HG03039 (cell line): Measurements from ENCODE around the gene WASHC3.
A peak's percentile ranks its signal among the peaks of the same experiment; 100 is the strongest.
"Not testable (repeated sequence)": the region's sequence is repeated elsewhere in the genome, so short reads cannot be mapped to it uniquely, and the experiment has no call there.

Experiments used
- ATAC-seq: cut with Tn5 transposase; IDR thresholded peaks from one replicate; pipeline ENCODE4 v1.9.1; 2021; ENCODE audit warnings: mild to moderate bottlenecking, moderate library complexity; ENCODE audit not compliant: unreplicated experiment

The WASHC3 gene, protein sequence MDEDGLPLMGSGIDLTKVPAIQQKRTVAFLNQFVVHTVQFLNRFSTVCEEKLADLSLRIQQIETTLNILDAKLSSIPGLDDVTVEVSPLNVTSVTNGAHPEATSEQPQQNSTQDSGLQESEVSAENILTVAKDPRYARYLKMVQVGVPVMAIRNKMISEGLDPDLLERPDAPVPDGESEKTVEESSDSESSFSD

DNA sequence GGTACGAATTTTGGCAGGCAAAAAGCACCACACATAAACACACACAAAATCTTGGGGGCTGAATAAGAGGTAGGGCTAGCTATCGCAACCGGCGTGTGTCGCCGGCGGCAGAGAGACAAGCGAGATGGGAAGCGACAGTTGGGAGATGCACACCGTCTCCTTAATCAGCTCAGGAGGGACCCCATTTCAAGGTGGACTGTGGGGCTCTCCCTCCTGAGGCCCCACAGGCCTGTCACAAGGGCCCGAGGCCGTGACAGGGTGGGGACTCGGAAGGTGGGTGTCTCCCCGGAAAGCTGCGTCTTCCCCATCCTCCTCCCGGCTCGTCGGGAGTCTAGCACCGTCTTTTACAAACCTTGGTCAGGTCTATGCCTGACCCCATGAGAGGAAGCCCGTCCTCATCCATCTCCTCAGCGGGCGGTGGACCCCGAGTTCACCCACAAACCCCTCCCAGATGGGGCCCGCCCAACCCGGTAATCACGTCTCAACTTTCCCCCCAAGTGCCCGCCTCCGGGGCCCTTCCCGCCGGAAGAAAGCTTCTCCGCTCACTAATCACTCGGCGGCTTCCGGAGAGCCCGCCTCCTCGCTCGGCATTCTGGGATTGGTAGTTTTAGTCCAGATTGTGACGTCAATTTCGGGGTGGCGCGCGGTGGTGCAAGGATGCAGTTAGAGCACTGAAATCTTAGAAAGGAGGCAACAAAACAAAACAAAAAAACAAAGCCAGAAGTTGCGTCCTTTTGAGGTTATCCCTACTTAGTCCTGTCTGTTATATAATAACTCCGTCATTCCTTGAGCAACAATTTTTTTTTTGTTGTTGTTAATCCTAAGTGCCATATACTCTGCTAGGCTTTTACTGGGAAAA, at the start of gene WASHC3:
TSS of gene WASHC3 (minus strand) at position 432 of the 859 bp plus-strand sequence. CDS start at position 403, 29 bp downstream.
- ATAC-seq = peak; percentile 90

DNA sequence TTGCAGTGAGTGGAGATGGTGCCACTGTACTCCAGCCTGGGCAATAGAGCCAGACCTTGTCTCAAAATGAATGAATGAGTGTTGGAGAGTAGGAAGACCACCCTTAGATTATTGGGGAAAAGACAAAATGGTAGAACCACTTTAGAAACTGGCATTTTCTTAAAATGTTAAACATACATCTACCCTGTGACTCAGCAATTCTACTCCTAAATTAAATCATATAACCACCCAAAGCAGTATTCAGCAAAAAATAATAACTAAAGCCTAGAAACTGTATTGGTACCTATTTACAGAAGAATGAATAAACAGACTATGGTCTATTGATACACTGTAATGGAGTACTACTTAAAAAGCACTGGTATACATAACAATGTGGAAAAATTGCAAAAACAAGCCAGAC, 49.0 kb upstream of the WASHC3 start:
- ATAC-seq = no peak

DNA sequence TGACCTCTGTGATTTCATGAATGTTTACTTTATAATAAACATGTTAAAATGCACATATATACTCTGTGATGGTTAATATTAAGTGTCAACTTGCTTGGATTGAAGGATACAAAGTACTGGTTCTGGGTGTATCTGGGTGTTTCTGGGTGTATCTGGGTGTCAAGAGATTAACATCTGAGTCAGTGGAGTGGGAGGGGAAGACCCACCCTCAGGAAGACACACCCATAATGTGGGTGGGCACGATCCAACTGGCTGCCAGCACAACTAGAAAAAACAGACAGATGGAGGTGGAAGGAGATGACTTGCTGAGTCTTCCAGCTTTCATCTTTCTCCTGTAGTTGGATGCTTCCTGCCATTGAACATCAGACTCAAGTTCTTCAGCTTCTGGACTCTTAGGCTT, 46.2 kb upstream of the WASHC3 start:
- ATAC-seq = no peak

DNA sequence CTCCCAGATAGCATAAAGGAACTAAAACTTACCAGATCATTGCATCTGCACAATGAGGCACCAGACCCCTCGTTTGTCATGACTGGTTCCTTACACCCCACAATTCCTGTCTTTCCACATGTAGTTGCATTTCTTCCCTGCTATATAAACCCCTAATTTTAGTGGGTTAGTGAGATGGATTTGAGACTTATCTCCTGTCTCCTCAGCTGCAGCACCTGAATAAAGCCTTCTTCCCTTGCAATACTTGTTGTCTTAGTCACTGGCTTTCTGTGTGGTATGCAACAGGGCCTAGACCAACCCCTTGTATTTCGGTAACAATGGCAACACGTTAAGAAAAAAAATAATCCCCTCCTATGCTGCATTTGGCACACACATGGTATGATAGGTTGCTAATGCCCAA, 45.1 kb upstream of the WASHC3 start:
- no peak for ATAC-seq

DNA sequence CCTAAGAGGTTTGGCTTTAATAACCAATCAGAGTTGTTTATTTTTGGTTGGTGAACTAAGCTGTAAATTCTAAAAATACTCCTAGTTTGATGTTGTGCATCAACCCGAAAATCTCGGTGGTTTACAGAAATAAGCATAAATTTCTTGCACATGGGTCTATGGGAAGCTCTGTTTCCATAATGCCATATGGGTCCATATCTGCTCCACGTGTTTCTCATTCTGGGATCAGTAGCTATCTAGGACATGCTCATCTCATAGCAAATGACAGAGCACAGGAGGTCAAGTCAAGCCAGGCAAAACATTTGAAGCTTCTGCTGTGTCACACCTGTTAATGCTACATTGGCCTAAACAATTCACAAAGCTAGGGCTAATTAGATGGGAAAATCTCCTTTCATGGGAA, 35.1 kb upstream of the WASHC3 start:
- no peak for ATAC-seq

DNA sequence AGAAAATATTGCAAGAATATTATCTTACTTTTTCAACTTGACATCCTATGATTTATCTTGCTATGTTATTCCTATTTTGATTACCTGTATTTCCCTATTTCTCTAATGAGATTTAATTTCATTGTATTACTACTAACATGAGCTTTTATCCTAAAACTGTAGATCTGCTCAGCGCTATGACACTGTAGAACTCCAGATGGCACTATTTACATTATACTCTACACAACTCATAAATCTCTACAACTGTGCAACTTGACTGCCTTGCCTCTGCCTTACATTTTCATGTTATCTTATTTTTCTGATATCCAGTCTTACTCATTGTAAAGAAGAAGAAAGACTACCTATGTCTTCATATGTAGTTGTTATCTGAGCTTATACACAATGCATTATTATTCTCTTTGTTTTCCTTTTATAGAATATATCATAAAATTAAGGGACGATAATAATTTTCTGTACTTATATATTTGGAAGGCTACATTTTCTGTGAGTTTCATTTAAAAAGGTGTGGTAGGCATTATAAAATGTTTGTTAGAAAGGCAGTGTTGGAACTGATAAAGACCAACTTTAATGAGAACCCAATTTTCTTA, 34.0 kb upstream of the WASHC3 start:
- ATAC-seq = no peak

DNA sequence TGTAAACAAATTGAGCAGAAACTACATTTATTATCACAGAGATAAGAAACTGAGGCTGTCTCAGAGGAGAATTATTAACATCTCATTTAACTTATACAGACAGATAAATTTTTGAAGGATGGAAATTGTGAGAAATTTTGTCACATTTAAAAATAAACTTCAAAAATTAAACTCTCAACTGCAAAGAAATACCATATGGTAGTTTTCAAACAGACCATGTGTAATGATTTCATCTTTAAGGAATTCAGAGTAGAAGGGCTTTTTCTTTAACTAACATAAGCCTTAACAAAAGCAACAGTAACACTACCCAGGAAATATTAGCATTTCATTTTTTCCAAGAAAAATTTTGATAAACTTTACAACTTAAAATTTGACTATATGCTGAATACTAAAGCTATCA, 31.5 kb upstream of the WASHC3 start:
- ATAC-seq = no peak

DNA sequence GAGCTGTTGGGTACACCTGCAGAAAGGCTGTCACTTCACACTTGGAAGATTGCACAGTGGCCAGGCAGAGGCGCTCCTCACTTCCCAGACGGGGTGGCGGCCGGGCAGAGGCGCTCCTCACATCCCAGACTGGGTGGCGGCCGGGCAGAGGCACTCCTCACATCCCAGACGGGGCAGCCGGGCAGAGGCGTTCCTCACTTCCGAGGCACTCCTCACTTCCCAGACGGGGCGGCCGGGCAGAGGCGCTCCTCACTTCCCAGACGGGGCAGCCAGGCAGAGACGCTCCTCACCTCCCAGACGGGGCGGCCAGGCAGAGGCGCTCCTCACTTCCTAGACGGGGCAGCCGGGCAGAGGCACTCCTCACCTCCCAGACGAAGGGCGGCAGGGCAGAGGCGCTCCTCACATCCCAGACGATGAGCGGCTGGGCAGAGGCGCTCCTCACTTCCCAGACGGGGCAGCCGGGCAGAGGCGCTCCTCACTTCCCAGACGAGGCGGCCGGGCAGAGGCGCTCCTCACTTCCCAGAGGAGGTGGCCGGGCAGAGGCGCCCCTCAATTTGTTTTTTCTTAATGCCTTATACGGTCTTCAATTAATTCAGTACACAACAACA, 27.5 kb upstream of the WASHC3 start:
- ATAC-seq = not testable (repeated sequence)

DNA sequence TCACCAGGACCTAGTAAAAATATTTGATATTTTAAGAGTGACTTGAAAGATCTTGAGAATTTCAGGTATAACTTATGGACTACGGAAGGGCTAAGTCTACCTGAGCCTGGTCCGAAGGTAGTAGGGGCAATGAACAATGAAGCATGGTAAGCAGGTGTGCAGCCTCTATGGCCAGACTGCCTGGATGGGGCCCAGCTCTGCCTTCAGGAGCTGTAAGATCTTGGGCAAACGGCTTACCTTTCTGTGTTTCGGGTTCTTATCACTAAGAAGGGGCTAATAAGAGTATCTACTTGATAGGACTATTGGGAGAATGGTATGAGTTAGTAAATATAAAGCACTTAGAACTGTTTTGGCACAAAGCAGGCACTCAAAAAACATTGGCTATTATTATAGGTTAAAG, 19.1 kb upstream of the WASHC3 start:
- ATAC-seq = no peak

DNA sequence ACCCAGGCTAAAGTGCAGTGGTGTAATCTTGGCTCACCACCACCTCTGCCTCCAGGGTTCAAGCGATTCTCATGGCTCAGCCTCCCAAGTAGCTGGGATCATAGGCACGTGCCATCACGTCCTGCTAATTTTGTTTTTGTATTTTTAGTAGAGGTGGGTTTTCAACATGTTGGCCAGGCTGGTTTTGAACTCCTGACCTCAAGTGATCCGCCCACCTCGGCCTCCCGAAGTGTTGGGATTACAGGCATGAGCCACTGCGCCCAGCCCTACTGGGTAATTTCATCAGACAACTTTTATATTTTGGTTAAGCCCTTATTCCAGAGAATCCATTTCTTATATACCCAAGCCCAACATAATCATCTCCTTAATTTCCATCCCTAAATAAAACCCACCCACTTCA, 10.3 kb upstream of the WASHC3 start:
- not testable (repeated sequence) for ATAC-seq

DNA sequence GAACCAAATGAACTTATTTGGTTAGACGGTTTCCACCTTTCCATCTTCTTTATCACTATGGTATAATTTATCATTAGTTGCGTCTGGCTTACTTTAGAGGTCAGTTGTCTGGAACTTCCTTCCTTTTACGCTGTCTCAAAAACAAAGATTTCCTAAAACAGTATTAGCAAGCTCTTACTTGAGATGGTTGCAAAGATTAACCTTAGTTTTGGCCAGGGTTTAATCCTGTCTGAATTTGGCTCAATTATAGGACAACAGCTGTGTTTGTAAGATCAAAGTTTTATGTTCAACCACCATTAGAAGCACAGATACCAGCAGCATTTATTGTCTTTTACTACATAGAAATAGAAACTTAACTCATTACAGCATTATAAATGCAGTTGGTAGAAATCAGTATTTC, 7.9 kb upstream of the WASHC3 start:
- ATAC-seq = no peak

DNA sequence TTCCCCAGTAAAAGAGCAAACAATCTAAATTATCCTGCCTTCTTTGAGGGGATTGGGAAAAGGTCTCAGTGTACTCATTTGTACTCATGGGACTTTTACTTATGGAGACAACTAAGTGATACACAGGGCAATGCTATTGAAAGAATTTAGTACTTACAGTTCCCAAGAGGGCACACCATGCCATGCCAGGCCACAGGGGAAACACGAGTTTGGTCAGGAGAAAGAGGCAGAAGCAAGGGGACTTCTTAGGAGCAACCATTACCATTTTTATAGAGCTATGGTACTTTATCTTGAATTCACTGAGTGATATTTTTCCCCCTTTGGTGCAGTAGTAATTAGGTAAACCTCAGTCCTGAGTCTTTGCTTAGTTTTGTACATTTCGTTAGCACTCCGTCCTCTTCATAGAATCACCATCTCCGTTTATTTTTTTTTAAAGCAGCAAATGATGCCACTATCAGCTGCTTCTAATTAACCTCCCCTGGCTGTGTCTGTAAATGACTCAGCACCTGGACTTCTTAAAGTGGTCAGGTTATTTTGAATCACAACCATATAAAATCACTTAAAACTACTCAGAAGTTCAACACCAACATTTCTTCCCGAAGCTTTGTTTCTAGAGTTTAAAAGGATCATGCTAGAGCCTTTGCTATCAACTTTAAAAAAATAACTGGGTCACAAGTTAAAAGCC, 5.9 kb upstream of the WASHC3 start:
- ATAC-seq = no peak

DNA sequence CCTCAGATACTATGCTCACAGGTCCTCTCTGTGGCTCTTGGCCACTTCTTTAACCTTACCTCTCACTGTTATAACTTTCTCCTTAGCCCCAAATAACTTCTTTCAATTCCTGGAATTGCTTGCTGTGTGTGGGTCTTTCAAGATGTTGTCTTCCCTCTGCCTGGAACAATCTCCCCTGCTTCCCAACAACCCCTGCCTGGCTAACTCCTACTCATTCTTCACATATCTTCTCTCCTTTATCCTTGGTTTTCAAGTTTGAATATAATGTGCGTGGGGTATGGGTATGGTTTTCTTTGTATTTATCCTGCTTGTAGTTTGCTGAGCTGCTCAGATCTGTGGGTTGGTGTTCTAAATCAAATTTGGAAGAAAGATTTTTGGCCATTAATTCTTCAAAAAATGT, 2.7 kb upstream of the WASHC3 start:
- ATAC-seq = no peak

DNA sequence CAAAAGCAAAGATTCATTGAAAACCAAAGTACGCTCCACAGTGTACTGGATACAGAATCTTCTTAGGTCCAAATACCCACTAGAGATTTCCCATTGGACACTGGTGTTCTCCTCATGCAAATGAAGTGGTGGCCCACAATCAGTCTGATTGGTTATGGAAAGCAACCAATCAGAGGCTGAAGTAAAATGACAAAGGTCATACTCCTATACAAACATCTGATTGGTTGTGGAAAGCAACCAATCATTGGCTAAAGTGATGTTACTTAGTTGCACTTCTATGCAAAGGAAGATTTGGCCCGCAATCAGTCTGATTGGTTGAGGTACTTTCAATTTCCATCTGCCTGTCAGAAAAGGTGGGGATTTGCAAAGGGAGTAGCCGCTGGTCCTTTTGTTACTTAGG, 1.3 kb upstream of the WASHC3 start:
- no peak for ATAC-seq

DNA sequence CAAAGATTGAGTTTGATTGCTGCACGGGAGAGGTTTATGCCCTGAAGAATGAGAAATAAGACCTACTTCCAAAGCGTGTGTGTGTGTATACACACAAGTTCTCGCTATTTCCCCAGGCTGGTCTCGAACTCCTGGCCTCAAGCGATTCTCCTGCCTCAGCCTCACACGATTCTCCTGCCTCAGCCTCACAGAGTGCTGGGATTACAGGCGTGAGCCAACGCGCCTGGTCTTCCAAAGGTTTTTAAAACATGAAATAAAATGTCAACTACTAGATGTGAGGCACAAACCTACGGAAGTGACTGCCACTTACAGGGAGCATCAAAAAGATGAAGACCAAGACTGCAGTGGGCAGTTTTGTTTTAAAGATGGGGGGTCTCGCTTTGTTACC, 622 bp upstream of the WASHC3 start:
- ATAC-seq = no peak

DNA sequence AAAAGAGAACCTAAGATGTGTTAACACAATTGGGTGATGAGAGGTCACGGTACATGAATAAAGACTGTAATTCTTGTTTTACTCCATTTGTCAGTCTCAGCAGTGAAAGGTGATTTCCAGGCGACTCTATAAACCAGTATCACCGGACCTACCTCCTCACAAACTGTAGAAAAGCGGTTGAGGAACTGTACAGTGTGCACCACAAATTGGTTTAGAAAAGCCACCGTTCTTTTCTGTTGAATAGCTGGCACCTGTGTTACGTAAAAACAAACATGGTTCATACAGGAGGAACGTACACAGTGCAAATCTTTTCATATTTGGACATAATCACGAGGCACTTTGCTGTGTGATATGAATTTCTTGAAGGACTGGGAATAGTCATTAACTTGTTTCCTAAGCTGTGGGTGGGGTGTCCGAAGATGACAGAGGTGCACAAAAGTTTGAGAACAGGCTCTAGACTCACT, 663 bp downstream of the WASHC3 start:
- ATAC-seq = no peak

DNA sequence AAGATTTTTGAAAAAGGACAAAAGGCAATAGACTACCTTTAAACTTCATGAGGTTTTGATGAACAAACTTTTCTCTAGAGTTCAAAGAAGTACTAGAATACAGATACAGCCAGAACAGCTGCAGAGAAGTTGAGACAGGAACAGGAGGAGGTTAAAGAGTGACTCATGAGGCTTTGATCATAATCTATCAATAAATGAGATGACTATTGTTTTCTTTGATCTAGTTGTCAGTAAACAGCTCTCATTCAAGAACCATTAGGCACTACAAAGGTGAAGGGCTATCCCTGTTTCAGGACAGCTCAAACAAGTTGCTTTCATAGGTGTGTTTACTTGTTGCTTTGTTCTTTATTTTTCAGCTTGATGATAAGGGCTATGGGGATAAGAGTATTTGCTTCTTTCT, 2.4 kb downstream of the WASHC3 start:
- ATAC-seq = no peak

DNA sequence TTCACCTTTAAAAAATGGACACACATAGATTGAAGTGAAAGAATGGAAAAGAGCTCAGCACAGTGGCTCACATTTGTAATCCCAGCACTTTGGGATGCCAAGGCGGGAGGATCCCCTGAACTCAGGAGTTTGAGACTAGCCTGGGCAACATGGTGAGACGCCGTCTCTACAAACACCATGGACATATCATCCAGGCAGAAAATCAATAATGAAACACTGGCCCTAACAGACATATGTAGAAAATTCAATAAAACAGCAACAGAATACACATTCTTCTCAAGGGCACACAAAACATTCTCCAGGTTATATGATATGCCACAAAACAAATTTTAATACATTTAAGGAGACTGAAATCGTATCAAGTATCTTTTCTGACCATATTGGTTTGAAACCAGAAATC, 7.4 kb downstream of the WASHC3 start:
- no peak for ATAC-seq

DNA sequence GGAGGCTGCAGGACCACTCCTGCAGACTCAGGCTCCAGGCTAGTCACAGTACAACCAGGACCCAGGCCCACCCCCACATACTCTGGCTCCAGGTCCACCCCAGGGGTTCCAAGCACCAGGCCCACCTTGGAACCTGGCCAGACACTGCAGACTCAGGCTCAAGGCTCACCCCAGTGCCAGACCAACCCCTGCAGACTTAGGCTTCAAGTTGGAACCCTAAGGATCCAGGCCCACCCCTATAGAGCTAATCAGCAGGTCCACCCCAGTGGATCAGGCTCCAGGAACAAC, 8.8 kb downstream of the WASHC3 start:
- no peak for ATAC-seq

DNA sequence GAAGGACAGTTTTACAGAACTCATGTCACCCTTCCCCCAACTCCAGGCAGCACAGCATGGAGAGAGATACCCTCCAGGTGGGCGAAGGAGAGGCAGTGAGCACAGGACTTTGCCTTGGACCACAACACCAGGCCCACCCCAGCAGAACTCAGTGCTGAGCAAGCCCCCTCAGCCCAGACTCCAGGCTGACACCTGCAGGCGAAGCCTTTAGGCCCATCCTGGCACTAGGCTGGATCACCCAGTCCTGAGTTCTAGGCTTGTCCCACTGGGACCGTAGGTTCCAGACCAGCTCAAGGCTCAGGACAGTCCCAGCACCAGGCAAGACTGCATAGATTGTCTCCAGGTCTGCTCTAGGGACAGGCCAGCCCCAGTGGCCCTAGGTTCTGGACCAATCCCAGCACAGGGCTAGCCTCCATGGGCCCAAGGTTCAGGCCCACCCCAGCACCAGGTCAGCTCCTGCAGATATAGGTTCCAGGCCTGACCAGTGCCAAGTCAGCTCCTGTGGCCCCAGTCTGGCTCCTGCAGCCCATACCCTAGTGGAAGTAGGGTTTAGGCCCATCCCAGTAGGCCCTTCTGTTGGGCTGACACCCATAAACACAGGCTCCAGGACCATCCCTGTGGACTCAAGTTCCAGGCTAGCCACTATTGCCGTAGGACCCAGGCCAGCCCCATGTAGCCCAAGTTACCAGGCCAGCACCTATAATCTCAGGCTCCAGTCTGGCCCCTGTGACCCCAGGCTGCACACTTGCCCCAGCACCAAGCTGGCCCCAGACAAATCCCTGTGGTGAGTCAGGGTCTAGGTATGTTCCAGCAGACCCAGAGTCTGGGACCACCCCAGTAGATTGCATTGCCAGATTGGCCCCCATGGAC, 9.4 kb downstream of the WASHC3 start:
- no peak for ATAC-seq
